ENCODE data around the gene PLP1. TPM values are rescaled to one million over a fixed set of nuclear protein-coding genes. Genes with fewer than 3 reads are reported as not detected.

The PLP1 gene
- total RNA-seq, 1 donor from 2014 or later, result not detected

DNA sequence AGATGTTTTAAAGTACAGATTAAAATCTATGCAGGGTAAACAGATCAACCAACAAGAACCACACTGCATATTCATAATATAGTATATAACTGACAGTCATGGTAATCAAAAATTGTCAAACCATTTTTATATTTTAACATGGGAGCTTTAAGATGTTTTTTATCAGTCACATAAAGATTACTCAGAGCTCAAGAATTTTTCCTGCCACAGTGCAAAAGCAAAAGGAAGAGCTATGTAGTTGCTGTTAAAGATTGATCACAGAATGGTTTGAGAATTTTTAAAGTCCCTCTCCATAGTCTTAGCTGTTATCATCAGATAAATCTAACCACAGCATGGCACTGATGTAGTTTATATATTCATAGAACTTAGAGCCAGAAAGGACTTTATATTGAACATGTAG, 47.0 kb downstream of the PLP1 start:
- no peak for DNase-seq (ENCODE audit: extremely low read depth, low read depth, low spot score)

DNA sequence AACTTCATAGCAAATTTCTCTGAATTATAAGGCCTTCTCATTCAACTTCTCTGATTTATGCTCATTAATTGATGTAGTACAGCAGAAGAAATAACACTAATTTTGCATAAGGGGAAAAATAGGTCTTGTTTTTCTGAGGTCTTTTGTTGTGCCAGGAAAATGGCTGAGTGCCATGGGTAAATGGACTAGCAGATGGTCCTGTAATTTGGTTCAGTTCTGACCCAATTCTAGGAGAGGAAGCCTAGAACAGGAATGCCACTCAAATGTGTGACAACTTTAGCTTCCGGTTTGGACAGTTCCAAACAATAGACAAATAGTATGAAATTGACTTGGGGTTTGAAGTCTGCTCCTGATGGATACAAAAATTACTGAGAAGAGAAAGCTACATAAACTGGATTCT, 49.2 kb downstream of the PLP1 start:
- no peak for DNase-seq (ENCODE audit: extremely low read depth, low read depth, low spot score)

- no peak for DNase-seq (ENCODE audit: extremely low read depth, low read depth, low spot score)
Measured at GRCh38 chrX:103828529-103828928, 51.9 kb downstream of the PLP1 start.

DNA sequence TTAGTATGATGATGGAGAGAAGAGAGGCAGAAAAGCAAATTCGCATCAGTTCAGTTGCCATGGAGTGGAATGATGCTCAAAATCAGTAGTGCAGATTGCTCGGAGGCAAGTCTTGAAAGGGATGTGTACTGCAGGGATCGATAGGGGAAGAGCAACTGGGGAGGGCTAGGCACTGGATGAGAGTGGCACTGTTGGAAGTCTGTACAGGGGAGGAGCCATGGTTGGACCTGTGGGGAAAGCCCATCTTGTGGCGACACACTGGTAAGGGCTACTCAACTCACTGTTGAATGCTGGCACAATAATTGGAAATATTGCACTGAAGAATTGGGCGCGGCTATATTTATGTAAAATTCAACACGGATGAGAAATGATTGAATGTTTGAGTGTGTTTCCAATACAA, 54.2 kb downstream of the PLP1 start:
- no peak for DNase-seq (ENCODE audit: extremely low read depth, low read depth, low spot score)

DNA sequence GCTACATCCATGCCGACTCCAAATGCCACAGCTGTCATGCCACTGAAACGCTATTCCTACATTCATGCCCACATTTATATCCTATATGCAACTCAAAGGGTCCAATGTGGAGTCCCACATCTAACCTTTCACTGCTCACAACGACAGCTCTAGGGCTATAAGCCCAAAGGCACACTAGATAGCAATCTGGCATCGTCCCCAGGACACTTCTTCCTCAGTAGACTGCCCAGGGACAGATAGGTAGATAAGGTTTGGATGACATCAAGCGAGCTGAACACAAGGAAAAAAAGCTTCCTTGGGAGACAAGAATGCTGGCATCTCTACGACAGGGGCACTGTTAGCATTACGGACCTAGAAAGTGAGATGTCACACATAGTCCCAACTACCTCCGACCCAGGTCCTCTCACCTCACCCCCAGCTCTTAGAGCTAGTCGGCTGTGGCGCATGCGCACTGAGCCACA, 54.7 kb downstream of the PLP1 start:
- DNase-seq (ENCODE audit: extremely low read depth, low read depth, low spot score), result no peak

DNA sequence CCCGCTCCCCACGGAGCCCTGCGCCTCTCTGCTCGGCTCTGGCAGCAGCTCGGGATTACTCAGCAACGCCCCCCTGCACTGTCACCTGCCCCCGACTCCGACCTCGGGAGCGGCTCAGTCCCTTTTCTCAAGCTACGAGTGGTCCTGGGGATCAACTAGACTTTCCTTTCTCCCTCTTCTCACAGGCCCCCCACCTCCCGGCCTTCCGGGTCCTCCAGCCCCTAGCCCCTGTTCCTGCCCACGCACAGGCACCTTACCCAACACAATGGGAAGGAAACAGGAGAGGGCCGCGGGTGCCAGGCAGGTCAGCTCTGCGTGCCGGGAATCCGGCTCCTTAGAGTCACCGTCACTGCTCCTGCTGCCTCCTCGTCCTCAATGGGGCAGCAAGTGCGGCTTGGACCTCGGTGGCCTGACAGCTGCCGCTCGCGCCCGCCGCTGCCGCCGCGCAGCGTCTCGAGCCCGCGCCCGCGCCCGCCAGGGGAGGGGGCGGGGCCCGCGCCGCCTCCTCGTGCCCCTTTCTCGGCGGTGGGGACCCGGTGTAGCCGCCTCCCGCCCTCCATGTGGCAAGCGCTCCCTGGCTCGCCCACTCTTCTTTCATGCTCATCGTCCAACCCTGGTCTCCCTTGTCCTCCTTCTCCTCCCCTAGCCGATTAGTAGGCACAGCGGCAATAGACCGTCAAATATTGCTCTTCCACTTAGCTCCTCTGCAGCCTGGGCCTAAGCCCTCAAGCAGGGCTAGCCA, 55.3 kb downstream of the PLP1 start, which contains the start of gene RAB9B:
Gene RAB9B (minus strand): TSS at position 455 of the 742 bp plus-strand sequence. CDS start 6,473 bp downstream, outside the sequence.
- no peak for DNase-seq (ENCODE audit: extremely low read depth, low read depth, low spot score)

DNA sequence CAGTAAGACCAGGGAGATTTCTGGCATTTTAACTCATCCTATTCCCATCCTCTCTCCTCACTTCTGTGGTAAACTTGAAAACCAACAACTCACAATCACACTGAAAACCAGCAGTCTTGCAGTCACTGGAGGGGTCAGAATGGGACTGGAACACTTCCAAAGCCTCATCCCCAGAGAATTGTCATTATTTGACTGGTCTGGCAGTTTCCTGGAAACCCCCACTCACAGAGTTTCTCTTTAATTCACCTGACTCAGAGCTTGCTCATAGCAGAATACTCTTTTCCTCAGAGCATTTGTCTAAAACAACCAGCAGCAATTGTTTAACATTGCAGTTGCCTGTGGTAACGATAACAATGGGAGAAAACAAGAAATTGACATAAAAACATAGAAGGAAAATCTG, 62.8 kb downstream of the PLP1 start:
- DNase-seq (ENCODE audit: extremely low read depth, low read depth, low spot score), result no peak

Other genes starting within 250 kb of the PLP1 start
- 54.8 and 62.0 TPM in 2 replicates for gene TCEAL4, start 191.3 kb upstream of the PLP1 start, total RNA-seq
- gene TCEAL3, start 168.9 kb upstream of the PLP1 start, total RNA-seq, result 17.3 and 19.0 TPM in 2 replicates
- gene TCEAL1, start 147.9 kb upstream of the PLP1 start, total RNA-seq, result 16.7 and 21.2 TPM in 2 replicates
- 296 and 405 TPM in 2 replicates for gene MORF4L2, start 90.1 kb upstream of the PLP1 start, total RNA-seq
- gene TMEM31, start 65.9 kb upstream of the PLP1 start, total RNA-seq, result not detected in 2 replicates
- gene RAB9B, start 55.4 kb downstream of the PLP1 start, total RNA-seq, result 0.63 and 1.5 TPM in 2 replicates
- gene TMSB15B, start 185.8 kb downstream of the PLP1 start, total RNA-seq, result 1.5 and 10.2 TPM in 2 replicates
- not detected in 2 replicates for gene H2BW1, start 236.9 kb downstream of the PLP1 start, total RNA-seq